Vagina (tissue), 2 donors: ENCODE data around the gene PLRG1. TPM values are rescaled to one million over a fixed set of nuclear protein-coding genes. Genes with fewer than 3 reads are reported as not detected.
"Not testable (repeated sequence)": the region's sequence is repeated elsewhere in the genome, so short reads cannot be mapped to it uniquely, and the experiment has no call there.

Experiments used
- DNase-seq, 2 donors: peaks; one replicate each; pipeline ENCODE4 v3.0.0-alpha.2; 2017; ENCODE audit errors: extremely low spot score in 2 of 2
- H3K27ac ChIP-seq: fragments of 200-600 bp; sonication (generic); one replicate; pipeline ENCODE4 v1.5.1; 2019
- H3K27me3 ChIP-seq: fragments of 200-600 bp; sonication (generic); one replicate; pipeline ENCODE4 v1.5.1; 2019
- H3K36me3 ChIP-seq, 2 donors: fragments of 200-600 bp; sonication (generic); one replicate each; pipeline ENCODE4 v1.5.1; 2017 to 2019
- H3K4me1 ChIP-seq: fragments of 200-600 bp; sonication (generic); one replicate; pipeline ENCODE4 v1.5.1; 2019
- H3K4me3 ChIP-seq, 2 donors: fragments of 200-600 bp; sonication (generic); 1 replicate in 1 of 2; 2 replicates in 1 of 2; pipeline ENCODE4 v1.5.1; 2016 to 2019
- H3K9me3 ChIP-seq: fragments of 200-600 bp; sonication (generic); one replicate; pipeline ENCODE4 v1.5.1; 2019
- POLR2A ChIP-seq, 2 donors: fragments of 450-650 bp; IDR thresholded peaks; one replicate each; pipeline ENCODE4 v1.6.1; 2017; ENCODE audit warnings: antibody characterized with exemption in 2 of 2, mild to moderate bottlenecking in 2 of 2, moderate library complexity in 2 of 2
- POLR2AphosphoS5 ChIP-seq, 2 donors: sonication (generic); formaldehyde crosslinking; IDR thresholded peaks; one replicate each; pipeline ENCODE4 v1.9.0; 2017; ENCODE audit warnings: antibody characterized with exemption in 2 of 2, mild to moderate bottlenecking in 2 of 2, low read depth in 1 of 2; ENCODE audit not compliant: insufficient read depth in 1 of 2
- intact Hi-C: fragments of 100-400 bp; cut with DNase I; formaldehyde crosslinking; loops from one replicate; pipeline ENCODE4 v1.15.1; 2023
- total RNA-seq: library from RNA; depleted of rRNA; stranded (reverse); fragments of >200 nt; gene quantifications from one replicate; pipeline ENCODE4 v1.2.3, GENCODE V29; 2016
- TF ChIP-seq, protein P1 (sequence below), 3 experiments: fragments of 450-650 bp in 2 of 3; fragments of 200-600 bp in 1 of 3; sonication (generic) in 1 of 3; IDR thresholded peaks; one replicate each; pipeline ENCODE4 v1.5.1; 2017 to 2019; ENCODE audit warnings: antibody characterized with exemption in 3 of 3, mild to moderate bottlenecking in 2 of 3, moderate library complexity in 2 of 3

The PLRG1 gene
- total RNA-seq, result 41.3 TPM

- TF ChIP-seq POLR2AphosphoS5 (IDR thresholded peaks at IDR 0.05; ENCODE audit: insufficient read depth in 1 of 2, low read depth in 1 of 2) (peak; percentile 92 to 94), POLR2A (IDR thresholded peaks at IDR 0.05) (peak in 1 of 2 donors; percentile 34)
- TF ChIP-seq, protein P1, sequence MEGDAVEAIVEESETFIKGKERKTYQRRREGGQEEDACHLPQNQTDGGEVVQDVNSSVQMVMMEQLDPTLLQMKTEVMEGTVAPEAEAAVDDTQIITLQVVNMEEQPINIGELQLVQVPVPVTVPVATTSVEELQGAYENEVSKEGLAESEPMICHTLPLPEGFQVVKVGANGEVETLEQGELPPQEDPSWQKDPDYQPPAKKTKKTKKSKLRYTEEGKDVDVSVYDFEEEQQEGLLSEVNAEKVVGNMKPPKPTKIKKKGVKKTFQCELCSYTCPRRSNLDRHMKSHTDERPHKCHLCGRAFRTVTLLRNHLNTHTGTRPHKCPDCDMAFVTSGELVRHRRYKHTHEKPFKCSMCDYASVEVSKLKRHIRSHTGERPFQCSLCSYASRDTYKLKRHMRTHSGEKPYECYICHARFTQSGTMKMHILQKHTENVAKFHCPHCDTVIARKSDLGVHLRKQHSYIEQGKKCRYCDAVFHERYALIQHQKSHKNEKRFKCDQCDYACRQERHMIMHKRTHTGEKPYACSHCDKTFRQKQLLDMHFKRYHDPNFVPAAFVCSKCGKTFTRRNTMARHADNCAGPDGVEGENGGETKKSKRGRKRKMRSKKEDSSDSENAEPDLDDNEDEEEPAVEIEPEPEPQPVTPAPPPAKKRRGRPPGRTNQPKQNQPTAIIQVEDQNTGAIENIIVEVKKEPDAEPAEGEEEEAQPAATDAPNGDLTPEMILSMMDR (IDR thresholded peaks at IDR 0.05), result peak in 2 of 3 experiments; percentile 39 to 42
- no peaks in the 10 kb centered on the region for H3K27me3 ChIP-seq
- peak; percentile 92 to 97 for DNase-seq
- peak within 1 kb of the TSS; percentile 72 to 93 for H3K4me3 ChIP-seq
- intact Hi-C loops, result loop anchor here (5.0 kb wide), 1 partner anchor 227 kb away; no protein-coding TSS in a partner anchor
- H3K9me3 ChIP-seq, result no peaks in the 10 kb centered on the region
- H3K4me1 ChIP-seq, result peaks cover 20% of the 10 kb centered on the region
- H3K36me3 ChIP-seq, result peaks cover 0 to 24% of the 10 kb centered on the region in 2 donors
- H3K27ac ChIP-seq, result peak within 1 kb of the TSS; percentile 77
Observed at GRCh38 chr4:154549894-154550790, at the start of gene PLRG1. PLRG1 (minus strand) TSS chr4:154550400; CDS start chr4:154550308, 92 bp downstream.

DNA sequence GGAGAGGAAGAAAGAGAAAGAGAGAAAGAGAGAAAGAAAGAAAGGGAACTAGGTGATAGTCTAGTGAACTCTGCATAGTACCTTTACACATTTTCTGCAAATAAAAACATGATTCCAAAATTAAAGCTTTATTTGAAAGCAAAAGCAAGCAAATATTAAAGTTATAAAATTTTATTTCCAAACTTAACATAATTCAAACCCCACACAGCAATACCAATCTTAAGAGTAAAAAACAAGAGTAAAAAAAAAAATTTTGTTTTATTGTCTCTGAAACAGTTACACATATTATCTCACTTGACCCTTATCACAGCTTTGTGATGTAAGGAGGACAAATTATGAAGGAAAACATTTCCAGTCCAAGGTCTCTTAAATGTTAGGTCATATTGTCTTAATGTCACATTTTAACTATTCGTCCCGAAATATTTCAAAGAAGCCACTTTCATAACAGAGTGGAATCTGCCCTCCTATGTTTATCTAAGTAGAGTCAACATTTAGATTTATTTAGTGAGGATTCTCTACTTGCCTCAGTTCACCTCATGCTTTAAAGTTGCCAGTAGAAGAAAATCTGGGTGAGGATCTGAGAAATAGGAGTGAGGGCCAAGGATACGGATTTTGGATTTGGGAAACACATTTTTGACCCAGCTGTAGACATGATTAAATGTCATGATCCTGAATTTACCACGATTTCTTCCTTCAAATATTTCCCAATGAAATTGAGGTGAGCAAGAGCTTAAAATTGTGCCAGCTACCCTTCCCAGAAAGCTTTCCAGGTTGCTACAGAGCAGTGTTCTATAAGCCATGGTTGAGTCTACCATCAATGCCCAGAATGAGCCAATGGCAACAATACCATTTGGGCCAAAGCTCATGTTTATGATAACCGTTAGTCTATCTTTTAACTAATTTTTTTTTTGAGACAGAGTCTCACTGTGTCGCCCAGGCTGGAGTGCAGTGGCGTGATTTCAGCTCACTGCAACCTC is 47.9 kb upstream of the PLRG1 start:
- intact Hi-C loops, result no loop called here
- Histone ChIP-seq H3K36me3 (no peaks in the 10 kb centered on the region), H3K27me3 (no peaks in the 10 kb centered on the region), H3K4me1 (no peaks in the 10 kb centered on the region), H3K27ac (no peak overlapping the region), H3K4me3 (no peak overlapping the region), H3K9me3 (no peaks in the 10 kb centered on the region)
- TF ChIP-seq, protein P1 (IDR thresholded peaks at IDR 0.05), result no peak
- TF ChIP-seq POLR2A (IDR thresholded peaks at IDR 0.05), result no peak
- no peak for TF ChIP-seq POLR2AphosphoS5 (IDR thresholded peaks at IDR 0.05; ENCODE audit: insufficient read depth in 1 of 2, low read depth in 1 of 2)
- DNase-seq, result no peak

GRCh38 chr4:154597281-154597680 is 47.1 kb upstream of the PLRG1 start:
- H3K36me3 ChIP-seq, DNase-seq, H3K27ac ChIP-seq, H3K9me3 ChIP-seq, H3K4me3 ChIP-seq, H3K27me3 ChIP-seq, H3K4me1 ChIP-seq, intact Hi-C loops: not testable (repeated sequence)

DNA sequence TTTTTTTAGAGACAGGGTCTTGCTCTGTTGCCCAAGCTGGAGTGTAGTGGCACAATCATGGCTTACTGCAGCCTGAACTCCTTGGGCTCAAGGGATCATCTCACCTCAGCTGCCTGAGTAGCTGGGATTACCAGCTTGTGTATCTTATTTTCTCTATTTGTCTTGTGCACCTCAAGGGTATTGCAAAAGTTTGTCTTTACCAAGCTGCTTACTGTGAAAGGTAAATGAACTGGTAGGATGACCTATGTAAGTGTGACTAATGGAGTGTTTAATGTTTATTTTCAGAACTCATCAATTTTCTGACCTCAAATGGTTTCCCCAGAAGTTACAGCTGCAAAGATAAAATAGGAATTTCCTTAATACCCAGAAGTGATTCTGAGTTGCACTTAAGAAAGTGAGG is 45.6 kb upstream of the PLRG1 start:
- DNase-seq, result no peak
- no peak for TF ChIP-seq POLR2A (IDR thresholded peaks at IDR 0.05)
- no peak for TF ChIP-seq POLR2AphosphoS5 (IDR thresholded peaks at IDR 0.05; ENCODE audit: insufficient read depth in 1 of 2, low read depth in 1 of 2)
- TF ChIP-seq, protein P1 (IDR thresholded peaks at IDR 0.05), result no peak
- Histone ChIP-seq H3K27ac (no peak overlapping the region), H3K27me3 (no peaks in the 10 kb centered on the region), H3K36me3 (no peaks in the 10 kb centered on the region), H3K9me3 (no peaks in the 10 kb centered on the region), H3K4me3 (no peak overlapping the region), H3K4me1 (no peaks in the 10 kb centered on the region)
- intact Hi-C loops, result no loop called here

- H3K4me1 ChIP-seq, DNase-seq, intact Hi-C loops, H3K27me3 ChIP-seq, H3K36me3 ChIP-seq, H3K27ac ChIP-seq, H3K9me3 ChIP-seq, H3K4me3 ChIP-seq: not testable (repeated sequence)
Observed at GRCh38 chr4:154594343-154594742, 44.1 kb upstream of the PLRG1 start.
